Activated CD8-positive, alpha-beta T cell treated with anti-CD3 and anti-CD28 coated beads for 36 hours (primary cell): ENCODE measurements around the gene AIMP1. TPM values are rescaled to one million over a fixed set of nuclear protein-coding genes. Genes with fewer than 3 reads are reported as not detected.

Source experiments
- ATAC-seq: fragments of 200-7000 bp; cut with Tn5 transposase; one replicate; pipeline ENCODE4 v1.10.0; 2021; ENCODE audit warnings: mild to moderate bottlenecking, moderate library complexity
- CTCF ChIA-PET: fragments of 350-600 bp; sonication (Branson Sonifier 250); formaldehyde crosslinking; loops from one replicate; lab custom pipeline; 2021; ENCODE audit warnings: antibody characterized with exemption; lab: Charles Lee
- POLR2A ChIA-PET: fragments of 350-600 bp; sonication (Branson Sonifier 250); formaldehyde crosslinking; loops from one replicate; lab custom pipeline; 2021; ENCODE audit warnings: antibody characterized with exemption; lab: Charles Lee
- DNase-seq: peaks from one replicate; pipeline ENCODE4 v3.0.0-alpha.2; 2020
- H3K27ac Mint-ChIP-seq: one replicate; pipeline ENCODE4 v1.8.0; 2021; ENCODE audit warnings: mild to moderate bottlenecking, mixed read lengths
- H3K27me3 Mint-ChIP-seq: one replicate; pipeline ENCODE4 v1.8.0; 2021; ENCODE audit warnings: mixed read lengths
- H3K36me3 Mint-ChIP-seq: one replicate; pipeline ENCODE4 v1.8.0; 2021; ENCODE audit warnings: low read depth, mixed read lengths
- H3K4me1 Mint-ChIP-seq: one replicate; pipeline ENCODE4 v1.8.0; 2021; ENCODE audit warnings: low read depth, mixed read lengths
- H3K4me3 Mint-ChIP-seq: one replicate; pipeline ENCODE4 v1.8.0; 2021; ENCODE audit warnings: mild to moderate bottlenecking, moderate library complexity, mixed read lengths
- H3K9me3 Mint-ChIP-seq: one replicate; pipeline ENCODE4 v1.8.0; 2021; ENCODE audit warnings: mixed read lengths
- CTCF ChIP-seq: fragments of 200-600 bp; IDR thresholded peaks from one replicate; pipeline ENCODE4 v1.8.0; 2022; ENCODE audit warnings: antibody characterized with exemption, mild to moderate bottlenecking
- intact Hi-C: fragments of 100-400 bp; cut with micrococcal nuclease; formaldehyde crosslinking; loops from one replicate; pipeline ENCODE4 v1.10.0; 2022
- total RNA-seq, 2 experiments: library from RNA; stranded (reverse); gene quantifications; one replicate each; pipeline ENCODE4 v1.2.3, GENCODE V29; 2021

AIMP1 gene
- total RNA-seq, 2 experiments from 2014 or later, result 73.4 to 74.0 TPM

- H3K4me1 Mint-ChIP-seq, result no peaks in the 10 kb centered on the region
- H3K27ac Mint-ChIP-seq, result no peak overlapping the region
- TF ChIP-seq CTCF, result no peak
- ChIA-PET POLR2A (no interaction called here), CTCF (interaction anchor here (1.3 kb wide), 1 partner anchor 811 kb away, joined by 3 read pairs; no protein-coding TSS in a partner anchor)
- H3K36me3 Mint-ChIP-seq, result no peaks in the 10 kb centered on the region
- no peak for DNase-seq
- no peaks in the 10 kb centered on the region for H3K9me3 Mint-ChIP-seq
- intact Hi-C loops, result no loop called here
- H3K4me3 Mint-ChIP-seq, result no peak overlapping the region
- H3K27me3 Mint-ChIP-seq, result peaks cover 24% of the 10 kb centered on the region
- ATAC-seq, result no peak
Observed at GRCh38 chr4:106371161-106371560, 54.8 kb downstream of the AIMP1 start.

- ChIA-PET POLR2A (no interaction called here), CTCF (no interaction called here)
- Mint-ChIP-seq H3K4me1 (no peaks in the 10 kb centered on the region), H3K36me3 (no peaks in the 10 kb centered on the region), H3K4me3 (no peak overlapping the region), H3K27me3 (peaks cover 21% of the 10 kb centered on the region), H3K9me3 (no peaks in the 10 kb centered on the region), H3K27ac (no peak overlapping the region)
- TF ChIP-seq CTCF, result no peak
- intact Hi-C loops, result no loop called here
- no peak for ATAC-seq
- no peak for DNase-seq
Observed at GRCh38 chr4:106373026-106373425, 56.7 kb downstream of the AIMP1 start.

- ATAC-seq, result no peak
- Mint-ChIP-seq H3K27ac (no peak overlapping the region), H3K4me3 (no peak overlapping the region), H3K4me1 (no peaks in the 10 kb centered on the region), H3K27me3 (peaks cover 2% of the 10 kb centered on the region), H3K9me3 (no peaks in the 10 kb centered on the region), H3K36me3 (no peaks in the 10 kb centered on the region)
- POLR2A ChIA-PET, result no interaction called here
- CTCF ChIA-PET, result interaction anchor here (0.9 kb wide), 1 partner anchor 10 kb away, joined by 3 read pairs; no protein-coding TSS in a partner anchor
- DNase-seq, result no peak
- intact Hi-C loops, result no loop called here
- no peak for TF ChIP-seq CTCF
Observed at GRCh38 chr4:106380179-106380578, 63.8 kb downstream of the AIMP1 start.

- Mint-ChIP-seq H3K4me1 (no peaks in the 10 kb centered on the region), H3K27me3 (no peaks in the 10 kb centered on the region), H3K27ac (no peak overlapping the region), H3K9me3 (no peaks in the 10 kb centered on the region), H3K36me3 (no peaks in the 10 kb centered on the region), H3K4me3 (no peak overlapping the region)
- TF ChIP-seq CTCF, result no peak
- POLR2A ChIA-PET, result no interaction called here
- ATAC-seq (no peak), DNase-seq (no peak)
- CTCF ChIA-PET, result no interaction called here
- intact Hi-C loops, result no loop called here
Observed at GRCh38 chr4:106384878-106385277, 68.5 kb downstream of the AIMP1 start.

- intact Hi-C loops, result no loop called here
- ATAC-seq (no peak), DNase-seq (no peak)
- ChIA-PET CTCF (no interaction called here), POLR2A (interaction anchor here (0.6 kb wide), 1 partner anchor 1424 kb away, joined by 4 read pairs; no protein-coding TSS in a partner anchor)
- no peaks in the 10 kb centered on the region for H3K9me3 Mint-ChIP-seq
- H3K4me1 Mint-ChIP-seq, result no peaks in the 10 kb centered on the region
- H3K36me3 Mint-ChIP-seq, result no peaks in the 10 kb centered on the region
- no peak for TF ChIP-seq CTCF
- no peak overlapping the region for H3K27ac Mint-ChIP-seq
- H3K27me3 Mint-ChIP-seq, result no peaks in the 10 kb centered on the region
- no peak overlapping the region for H3K4me3 Mint-ChIP-seq
Observed at GRCh38 chr4:106385853-106386393, 69.6 kb downstream of the AIMP1 start.
